Testis (tissue), 3 donors: ENCODE results near the gene HERC2. TPM values are rescaled to one million over a fixed set of nuclear protein-coding genes. Genes with fewer than 3 reads are reported as not detected.

Experiments
- DNase-seq: peaks from one replicate; pipeline ENCODE4 v3.0.0-alpha.2; 2019
- H3K27ac ChIP-seq, 2 donors: fragments of 200-600 bp; sonication (generic); one replicate each; pipeline ENCODE4 v1.5.1; 2019
- H3K27me3 ChIP-seq: fragments of 200-600 bp; sonication (generic); one replicate; pipeline ENCODE4 v1.5.1; 2019
- H3K36me3 ChIP-seq: fragments of 200-600 bp; sonication (generic); one replicate; pipeline ENCODE4 v1.5.1; 2017; ENCODE audit warnings: low read depth; ENCODE audit errors: missing control alignments
- H3K4me1 ChIP-seq: fragments of 200-600 bp; sonication (generic); one replicate; pipeline ENCODE4 v1.5.1; 2019
- H3K4me3 ChIP-seq, 2 donors: fragments of 200-600 bp; sonication (generic); one replicate each; pipeline ENCODE4 v1.5.1; 2017 to 2019
- H3K9me3 ChIP-seq: fragments of 200-600 bp; sonication (generic); one replicate; pipeline ENCODE4 v1.5.1; 2017
- POLR2A ChIP-seq: fragments of 450-650 bp; IDR thresholded peaks from one replicate; pipeline ENCODE4 v1.6.1; 2017; ENCODE audit warnings: antibody characterized with exemption, mild to moderate bottlenecking, moderate library complexity
- WGBS, 2 donors: methylation state at CpG; one replicate each; pipeline ENCODE4 v1.1.5; 2018; 5-methylcytosine and 5-hydroxymethylcytosine counted together
- intact Hi-C: fragments of 100-400 bp; cut with DNase I; formaldehyde crosslinking; loops from one replicate; pipeline ENCODE4 v1.15.1; 2023; ENCODE audit warnings: low total_unique reads
- polyA plus RNA-seq: library from polyadenylated mRNA; stranded (reverse); fragments of 350-450 nt; fragmentation: Illumina TruSeq; extraction: RNeasy Lipid Tissue Mini Kit (QIAGEN cat#74804); gene quantifications from one replicate; pipeline ENCODE4 v1.2.3, GENCODE V29; 2014; ENCODE audit warnings: low read depth, low replicate concordance; ENCODE audit not compliant: insufficient read depth
- total RNA-seq, 2 donors: library from RNA; depleted of rRNA; stranded (reverse); fragments of >200 nt; gene quantifications; one replicate each; pipeline ENCODE4 v1.2.3, GENCODE V29; 2016
- TF ChIP-seq, protein P1 (sequence below), 3 experiments: fragments of 450-650 bp in 2 of 3; fragments of 200-600 bp in 1 of 3; sonication (generic) in 1 of 3; IDR thresholded peaks; one replicate each; pipeline ENCODE4 v1.5.1; 2016 to 2019; ENCODE audit warnings: antibody characterized with exemption in 3 of 3, mild to moderate bottlenecking in 2 of 3, moderate library complexity in 1 of 3

The HERC2 gene
- total and polyA plus RNA-seq, 3 donors from 2014 or later: 45.6 to 113 (median 78.2) TPM

DNA sequence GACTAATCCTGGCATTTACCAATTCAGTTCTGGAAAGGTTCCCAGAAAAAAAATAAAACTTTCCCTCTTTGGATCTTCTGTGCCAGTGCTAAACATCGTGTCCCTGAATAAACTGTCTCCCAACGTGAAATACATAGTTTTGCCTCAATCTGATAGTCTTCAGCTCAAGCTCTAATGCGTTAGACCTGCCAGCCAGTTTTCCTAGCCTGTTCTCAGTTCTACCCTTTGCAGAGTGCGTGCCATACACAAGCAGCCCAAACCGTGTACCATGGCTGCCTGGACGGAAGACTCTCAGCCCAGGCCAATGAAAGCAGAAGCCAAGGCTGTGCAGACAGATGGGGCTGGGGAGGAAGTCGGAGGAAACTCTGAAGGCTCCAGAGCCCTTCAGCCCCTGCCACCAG, 211.5 kb downstream of the HERC2 start:
- no peaks in the 10 kb centered on the region for H3K36me3 ChIP-seq
- H3K4me3 ChIP-seq: no peak overlapping the region
- H3K9me3 ChIP-seq: no peaks in the 10 kb centered on the region
- H3K27me3 ChIP-seq: no peaks in the 10 kb centered on the region
- TF ChIP-seq POLR2A: no peak
- TF ChIP-seq, protein P1, sequence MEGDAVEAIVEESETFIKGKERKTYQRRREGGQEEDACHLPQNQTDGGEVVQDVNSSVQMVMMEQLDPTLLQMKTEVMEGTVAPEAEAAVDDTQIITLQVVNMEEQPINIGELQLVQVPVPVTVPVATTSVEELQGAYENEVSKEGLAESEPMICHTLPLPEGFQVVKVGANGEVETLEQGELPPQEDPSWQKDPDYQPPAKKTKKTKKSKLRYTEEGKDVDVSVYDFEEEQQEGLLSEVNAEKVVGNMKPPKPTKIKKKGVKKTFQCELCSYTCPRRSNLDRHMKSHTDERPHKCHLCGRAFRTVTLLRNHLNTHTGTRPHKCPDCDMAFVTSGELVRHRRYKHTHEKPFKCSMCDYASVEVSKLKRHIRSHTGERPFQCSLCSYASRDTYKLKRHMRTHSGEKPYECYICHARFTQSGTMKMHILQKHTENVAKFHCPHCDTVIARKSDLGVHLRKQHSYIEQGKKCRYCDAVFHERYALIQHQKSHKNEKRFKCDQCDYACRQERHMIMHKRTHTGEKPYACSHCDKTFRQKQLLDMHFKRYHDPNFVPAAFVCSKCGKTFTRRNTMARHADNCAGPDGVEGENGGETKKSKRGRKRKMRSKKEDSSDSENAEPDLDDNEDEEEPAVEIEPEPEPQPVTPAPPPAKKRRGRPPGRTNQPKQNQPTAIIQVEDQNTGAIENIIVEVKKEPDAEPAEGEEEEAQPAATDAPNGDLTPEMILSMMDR (IDR thresholded peaks at IDR 0.05): no peak
- no peak for DNase-seq
- intact Hi-C loops: no loop called here
- peaks cover 5% of the 10 kb centered on the region for H3K4me1 ChIP-seq
- no peak overlapping the region for H3K27ac ChIP-seq
- 48 to 55% methylated on average over 7 of the region's 7 CpGs for WGBS, 2 donors

DNA sequence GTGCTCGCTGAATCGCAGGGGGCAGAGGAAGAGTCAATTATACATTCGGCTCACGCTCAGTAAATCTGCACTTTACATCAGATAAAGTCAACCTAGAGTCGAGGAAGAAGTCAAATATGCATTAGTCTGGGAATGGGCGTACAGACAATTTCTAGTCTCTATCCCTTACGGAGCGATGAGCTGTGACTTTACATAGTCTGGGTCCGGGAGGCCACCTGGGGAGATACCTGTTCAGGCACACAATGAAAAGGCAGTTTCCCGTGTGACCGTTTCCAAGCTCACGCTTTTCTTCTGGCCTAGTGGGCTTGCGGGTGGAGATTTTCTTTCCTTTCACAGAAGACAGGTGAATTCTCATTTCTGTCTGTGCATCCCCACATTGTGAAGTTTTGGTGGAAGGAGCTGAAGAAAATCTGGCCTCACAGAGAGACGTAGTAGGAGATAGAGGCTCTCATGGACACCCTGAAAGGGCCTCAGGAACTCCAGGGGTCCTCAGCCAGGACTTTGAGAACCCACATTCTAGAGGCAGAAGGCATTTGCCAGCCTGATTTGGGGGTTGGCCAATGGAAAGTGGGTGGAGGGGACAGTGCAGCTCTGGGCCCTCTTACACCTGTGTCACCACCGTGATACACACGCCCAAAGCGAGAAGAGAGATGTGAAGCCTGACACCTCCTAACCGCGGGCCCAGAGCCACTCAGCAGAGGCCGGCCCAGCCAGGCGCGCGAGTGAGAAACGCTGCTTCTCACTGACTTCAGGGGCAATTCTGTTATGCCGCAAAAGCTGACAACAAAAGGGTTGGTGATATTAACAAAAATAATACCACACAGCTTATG, 212.1 kb downstream of the HERC2 start:
- Histone ChIP-seq H3K36me3 (no peaks in the 10 kb centered on the region), H3K27ac (no peak overlapping the region), H3K27me3 (no peaks in the 10 kb centered on the region), H3K4me3 (no peak overlapping the region), H3K4me1 (peaks cover 5% of the 10 kb centered on the region), H3K9me3 (no peaks in the 10 kb centered on the region)
- no peak for TF ChIP-seq POLR2A
- TF ChIP-seq, protein P1 (IDR thresholded peaks at IDR 0.05): no peak
- WGBS, 2 donors: 78 to 86% methylated on average over 25 of the region's 25 CpGs
- intact Hi-C loops: no loop called here
- DNase-seq: no peak

DNA sequence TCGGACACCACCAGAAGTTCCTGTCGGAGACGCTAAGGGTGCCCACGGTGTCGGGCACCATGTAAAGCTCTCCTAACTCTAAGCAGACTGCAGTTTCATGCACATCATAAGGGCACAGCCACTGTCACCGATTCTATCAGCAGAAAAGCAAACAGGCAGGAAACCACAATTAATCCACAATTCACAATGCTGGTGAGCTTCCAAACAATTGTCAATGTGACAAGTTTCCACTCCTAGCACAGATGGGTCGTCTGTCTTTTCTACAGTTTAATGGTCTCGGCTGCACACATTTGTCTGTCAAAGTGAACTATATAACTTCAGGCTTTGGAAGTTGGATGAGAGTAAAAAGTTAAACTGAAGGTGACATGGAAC, 214.1 kb downstream of the HERC2 start:
- Histone ChIP-seq H3K4me3 (peak overlapping the region; percentile 49 to 65), H3K9me3 (no peaks in the 10 kb centered on the region), H3K4me1 (peaks cover 5% of the 10 kb centered on the region), H3K27me3 (no peaks in the 10 kb centered on the region), H3K36me3 (no peaks in the 10 kb centered on the region), H3K27ac (no peak overlapping the region)
- 53 to 67% methylated on average over 8 of the region's 8 CpGs for WGBS, 2 donors
- intact Hi-C loops: no loop called here
- no peak for TF ChIP-seq POLR2A
- TF ChIP-seq, protein P1 (IDR thresholded peaks at IDR 0.05): no peak
- DNase-seq: no peak

DNA sequence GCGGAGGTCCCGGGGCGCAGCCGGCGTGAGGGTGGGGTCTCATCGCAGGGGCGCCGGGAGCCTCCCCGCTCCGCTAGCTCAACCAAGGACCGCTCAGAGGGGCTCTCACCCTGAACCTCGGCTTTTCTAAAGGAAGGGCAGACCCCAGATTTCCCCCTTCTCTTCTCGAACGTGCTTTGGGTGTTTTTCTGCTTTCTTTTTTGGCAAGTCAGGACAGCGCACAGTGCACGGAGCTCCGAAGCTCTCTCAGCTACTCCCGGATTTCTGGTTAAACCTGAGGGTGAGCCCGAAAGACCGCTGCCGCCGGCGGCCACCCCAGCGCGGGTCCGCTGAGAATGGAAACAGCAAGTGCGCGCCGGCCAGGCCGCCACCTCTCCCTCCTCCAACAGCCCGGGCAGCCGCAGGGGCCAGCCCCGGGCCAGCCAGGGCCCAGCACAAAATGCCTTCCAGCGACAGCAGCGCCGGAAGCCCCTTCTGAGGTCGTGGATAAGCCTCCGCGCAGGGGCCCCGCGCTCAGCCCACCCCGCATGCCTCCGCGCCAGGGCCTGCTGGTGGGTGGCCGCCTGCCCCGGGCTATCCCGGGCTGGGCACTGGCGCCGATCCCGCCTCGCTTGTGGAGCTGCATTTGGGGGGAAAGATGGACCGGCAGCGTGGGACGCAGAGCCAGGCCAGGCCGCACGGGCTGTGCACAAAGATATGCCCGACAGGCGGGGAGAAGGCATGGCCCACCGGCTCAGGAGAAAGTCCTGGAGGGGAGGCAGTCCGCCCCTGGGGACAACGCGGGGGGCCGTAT, 214.7 kb downstream of the HERC2 start:
- TF ChIP-seq POLR2A: no peak
- TF ChIP-seq, protein P1 (IDR thresholded peaks at IDR 0.05): no peak
- no peaks in the 10 kb centered on the region for H3K9me3 ChIP-seq
- no peaks in the 10 kb centered on the region for H3K36me3 ChIP-seq
- no peak for DNase-seq
- peaks cover 5% of the 10 kb centered on the region for H3K4me1 ChIP-seq
- 5 to 14% methylated on average over 43 to 61 of the region's 63 CpGs for WGBS, 2 donors
- H3K27ac ChIP-seq: peak overlapping the region; percentile 12 to 25
- intact Hi-C loops: no loop called here
- H3K4me3 ChIP-seq: peak overlapping the region; percentile 49 to 65
- H3K27me3 ChIP-seq: no peaks in the 10 kb centered on the region
